Right forelimb (tissue), 1 donor: ENCODE results near the gene MARK3.

Experiments used
- DNase-seq: peaks from one replicate; pipeline ENCODE4 v3.0.0-alpha.2; 2018

MARK3 gene

GRCh38 chr14:103540821-103541708, 155.8 kb downstream of the MARK3 start:
- DNase-seq: no peak

GRCh38 chr14:103541709-103542604, 156.7 kb downstream of the MARK3 start:
- peak; percentile 47 for DNase-seq

- DNase-seq: peak; percentile 79
Observed at GRCh38 chr14:103542605-103543088, 157.4 kb downstream of the MARK3 start.

GRCh38 chr14:103543140-103543539, 157.9 kb downstream of the MARK3 start:
- DNase-seq: no peak

GRCh38 chr14:103543721-103544387, 158.6 kb downstream of the MARK3 start:
- DNase-seq: no peak

- peak; percentile 83 for DNase-seq
Observed at GRCh38 chr14:103544388-103545218, 159.4 kb downstream of the MARK3 start.

GRCh38 chr14:103545219-103545914, 160.2 kb downstream of the MARK3 start:
- DNase-seq: peak; percentile 34

GRCh38 chr14:103545915-103546651, 160.9 kb downstream of the MARK3 start:
- peak; percentile 30 for DNase-seq

GRCh38 chr14:103546652-103547454, 161.6 kb downstream of the MARK3 start:
- DNase-seq: peak; percentile 85

GRCh38 chr14:103547455-103547940, 162.3 kb downstream of the MARK3 start:
- DNase-seq: no peak

- DNase-seq: no peak
Observed at GRCh38 chr14:103547941-103548462, 162.8 kb downstream of the MARK3 start.

GRCh38 chr14:103548463-103549351, 163.5 kb downstream of the MARK3 start:
- no peak for DNase-seq

- no peak for DNase-seq
Observed at GRCh38 chr14:103549361-103550311, 164.4 kb downstream of the MARK3 start.

GRCh38 chr14:103550451-103551337, 165.5 kb downstream of the MARK3 start:
- DNase-seq: peak; percentile 51

- peak; percentile 60 for DNase-seq
Observed at GRCh38 chr14:103551338-103551762, 166.1 kb downstream of the MARK3 start.
